Esophagus muscularis mucosa (tissue), 3 donors: Measurements from ENCODE around the gene DNAH11.

Experiments
- EP300 ChIP-seq: sonication (generic); formaldehyde crosslinking; IDR thresholded peaks from one replicate; pipeline ENCODE4 v1.6.1; 2017; ENCODE audit warnings: antibody characterized with exemption
- TF ChIP-seq, protein P1 (sequence below), 3 experiments: fragments of 200-600 bp in 2 of 3; fragments of 450-650 bp in 1 of 3; sonication (generic) in 2 of 3; IDR thresholded peaks; one replicate each; pipeline ENCODE4 v1.5.1; 2017 to 2019; ENCODE audit warnings: antibody characterized with exemption in 3 of 3, mild to moderate bottlenecking in 2 of 3, moderate library complexity in 1 of 3

DNA sequence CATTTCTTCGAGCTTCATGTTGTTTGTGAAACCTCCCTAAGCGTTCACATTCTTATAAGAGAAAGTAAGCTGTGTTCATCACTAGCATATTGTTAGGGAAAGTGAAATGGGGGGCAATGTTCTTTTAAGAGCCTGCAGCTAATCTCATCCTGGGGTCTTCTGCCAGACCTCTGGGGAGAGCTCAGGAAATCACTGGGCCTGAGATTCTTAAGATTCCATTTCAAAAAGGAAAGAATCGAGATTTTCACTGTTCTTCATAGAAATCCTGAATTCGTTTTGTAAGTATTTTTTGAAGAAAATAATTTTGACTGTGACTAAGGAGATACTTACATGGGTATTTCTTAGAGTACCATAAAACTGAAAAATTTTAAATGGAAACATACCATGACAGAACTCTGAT lies 242.2 kb downstream of the DNAH11 start:
- TF ChIP-seq, protein P1, sequence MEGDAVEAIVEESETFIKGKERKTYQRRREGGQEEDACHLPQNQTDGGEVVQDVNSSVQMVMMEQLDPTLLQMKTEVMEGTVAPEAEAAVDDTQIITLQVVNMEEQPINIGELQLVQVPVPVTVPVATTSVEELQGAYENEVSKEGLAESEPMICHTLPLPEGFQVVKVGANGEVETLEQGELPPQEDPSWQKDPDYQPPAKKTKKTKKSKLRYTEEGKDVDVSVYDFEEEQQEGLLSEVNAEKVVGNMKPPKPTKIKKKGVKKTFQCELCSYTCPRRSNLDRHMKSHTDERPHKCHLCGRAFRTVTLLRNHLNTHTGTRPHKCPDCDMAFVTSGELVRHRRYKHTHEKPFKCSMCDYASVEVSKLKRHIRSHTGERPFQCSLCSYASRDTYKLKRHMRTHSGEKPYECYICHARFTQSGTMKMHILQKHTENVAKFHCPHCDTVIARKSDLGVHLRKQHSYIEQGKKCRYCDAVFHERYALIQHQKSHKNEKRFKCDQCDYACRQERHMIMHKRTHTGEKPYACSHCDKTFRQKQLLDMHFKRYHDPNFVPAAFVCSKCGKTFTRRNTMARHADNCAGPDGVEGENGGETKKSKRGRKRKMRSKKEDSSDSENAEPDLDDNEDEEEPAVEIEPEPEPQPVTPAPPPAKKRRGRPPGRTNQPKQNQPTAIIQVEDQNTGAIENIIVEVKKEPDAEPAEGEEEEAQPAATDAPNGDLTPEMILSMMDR (IDR thresholded peaks at IDR 0.05): no peak
- no peak for TF ChIP-seq EP300
